Natural killer cell (primary cell): ENCODE results near the gene S1PR1. TPM values are rescaled to one million over a fixed set of nuclear protein-coding genes. Genes with fewer than 3 reads are reported as not detected.

Experiments used
- ATAC-seq, 3 donors: fragments of 150-1000 bp in 2 of 3; fragments of 200-7000 bp in 1 of 3; cut with Tn5 transposase; 1 replicate in 1 of 3; 2 replicates in 2 of 3; pipeline ENCODE4 v1.10.0; 2021; ENCODE audit warnings: mild to moderate bottlenecking in 2 of 3, moderate library complexity in 2 of 3
- DNase-seq, 2 donors: peaks; one replicate each; pipeline versions ENCODE4 v3.0.0 to v3.0.0-alpha.2; 2013 to 2021; ENCODE audit warnings: mixed read lengths in 1 of 2
- H3K27ac ChIP-seq: one replicate; pipeline ENCODE4 v1.5.1; 2013; ENCODE audit warnings: mild to moderate bottlenecking, low read length
- H3K27me3 ChIP-seq: one replicate; pipeline ENCODE4 v1.6.1; 2013; ENCODE audit warnings: low read length; ENCODE audit not compliant: control insufficient read depth, insufficient read depth
- H3K36me3 ChIP-seq: one replicate; pipeline ENCODE4 v1.6.1; 2013; ENCODE audit warnings: low read length; ENCODE audit not compliant: control insufficient read depth, insufficient read depth
- H3K4me1 ChIP-seq: one replicate; pipeline ENCODE4 v1.6.1; 2013; ENCODE audit warnings: low read length; ENCODE audit not compliant: control insufficient read depth, insufficient read depth
- H3K4me3 ChIP-seq: one replicate; pipeline ENCODE4 v1.5.1; 2013; ENCODE audit warnings: low read length
- H3K9me3 ChIP-seq: one replicate; pipeline ENCODE4 v1.6.1; 2013; ENCODE audit warnings: low read length; ENCODE audit not compliant: control insufficient read depth, insufficient read depth
- H3K27ac Mint-ChIP-seq, 2 donors: one replicate each; pipeline ENCODE4 v1.8.0; 2022; ENCODE audit warnings: mild to moderate bottlenecking in 2 of 2, mixed read lengths in 2 of 2, moderate library complexity in 1 of 2
- H3K27me3 Mint-ChIP-seq, 2 donors: one replicate each; pipeline ENCODE4 v1.8.0; 2022; ENCODE audit warnings: low read depth in 2 of 2, mixed read lengths in 2 of 2
- H3K36me3 Mint-ChIP-seq: one replicate; pipeline ENCODE4 v1.8.0; 2022; ENCODE audit warnings: mixed read lengths
- H3K4me1 Mint-ChIP-seq, 2 donors: one replicate each; pipeline ENCODE4 v1.8.0; 2022; ENCODE audit warnings: mixed read lengths in 2 of 2
- H3K4me3 Mint-ChIP-seq: one replicate; pipeline ENCODE4 v1.8.0; 2022; ENCODE audit warnings: mild to moderate bottlenecking, moderate library complexity, mixed read lengths
- H3K9me3 Mint-ChIP-seq, 2 donors: one replicate each; pipeline ENCODE4 v1.8.0; 2022; ENCODE audit warnings: mixed read lengths in 2 of 2
- CTCF ChIP-seq: fragments of 200-600 bp; IDR thresholded peaks from one replicate; pipeline ENCODE4 v1.8.0; 2022; ENCODE audit warnings: antibody characterized with exemption
- WGBS: methylation state at CpG from one replicate; pipeline ENCODE4 v1.1.7; 2013; ENCODE audit warnings: missing lambda C conversion rate; ENCODE audit not compliant: insufficient coverage; 5-methylcytosine and 5-hydroxymethylcytosine counted together
- intact Hi-C: fragments of 100-400 bp; cut with micrococcal nuclease; formaldehyde crosslinking; loops from one replicate; pipeline ENCODE4 v1.14.2; 2022
- total RNA-seq, 4 donors: library from RNA; stranded (reverse); fragments of 120-200 nt in 1 of 4; gene quantifications; one replicate each; pipeline versions ENCODE4 v1.2.3 to v1.2.4, GENCODE V29; 2013 to 2022

S1PR1 gene
- total RNA-seq, 3 donors from 2014 or later (not counting 1 experiment from before 2014, with no cell fraction given) = 33.5 to 114 (median 80.2) TPM

- DNase-seq = no peak
- intact Hi-C loops = loop anchor here (5.0 to 10.0 kb wide), 2 partner anchors 52 to 145 kb away; no protein-coding TSS in a partner anchor
- H3K27me3 ChIP-seq = no peaks in the 10 kb centered on the region
- peaks cover 0 to 2% of the 10 kb centered on the region in 2 donors for H3K9me3 Mint-ChIP-seq
- H3K4me1 Mint-ChIP-seq = peaks cover 91 to 93% of the 10 kb centered on the region in 2 donors
- H3K4me3 ChIP-seq = no peak overlapping the region
- no peaks in the 10 kb centered on the region for H3K36me3 Mint-ChIP-seq
- no peaks in the 10 kb centered on the region for H3K27me3 Mint-ChIP-seq
- peaks cover 75% of the 10 kb centered on the region for H3K4me1 ChIP-seq
- no peak for TF ChIP-seq CTCF
- no peaks in the 10 kb centered on the region for H3K9me3 ChIP-seq
- 87% methylated on average over 9 of the region's 10 CpGs for WGBS
- ATAC-seq = no peak
- H3K27ac ChIP-seq = peak overlapping the region; percentile 83
- H3K27ac Mint-ChIP-seq = peak overlapping the region; percentile 96 to 98
- H3K36me3 ChIP-seq = no peaks in the 10 kb centered on the region
- H3K4me3 Mint-ChIP-seq = peak overlapping the region; percentile 75
Measured at GRCh38 chr1:101282314-101283038, 45.7 kb downstream of the S1PR1 start.

DNA sequence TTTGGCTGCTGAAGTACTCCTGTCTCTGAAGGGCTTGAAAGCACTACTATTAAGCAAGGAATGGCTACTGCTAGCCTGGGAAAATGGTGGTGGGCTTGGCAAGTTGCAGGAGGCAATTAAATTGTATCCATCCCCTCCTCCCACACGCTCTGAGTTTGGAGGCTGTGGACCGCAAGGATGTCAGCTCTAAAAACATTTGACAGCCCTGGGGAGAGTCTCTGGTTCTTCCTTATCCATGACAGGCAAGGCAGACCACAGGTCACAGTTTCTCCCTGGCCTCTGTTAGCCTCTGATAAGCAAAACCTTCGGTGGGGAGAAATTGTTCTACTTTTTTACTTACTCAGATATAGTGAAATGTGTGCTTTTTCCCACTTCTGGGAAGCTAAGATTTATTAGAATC lies 46.6 kb downstream of the S1PR1 start:
- H3K4me3 Mint-ChIP-seq = peak overlapping the region; percentile 82
- ATAC-seq (no peak), DNase-seq (no peak)
- H3K27me3 ChIP-seq = no peaks in the 10 kb centered on the region
- H3K9me3 Mint-ChIP-seq = peaks cover 0 to 2% of the 10 kb centered on the region in 2 donors
- peaks cover 73% of the 10 kb centered on the region for H3K4me1 ChIP-seq
- H3K36me3 ChIP-seq = no peaks in the 10 kb centered on the region
- peak overlapping the region; percentile 96 to 98 for H3K27ac Mint-ChIP-seq
- H3K9me3 ChIP-seq = no peaks in the 10 kb centered on the region
- intact Hi-C loops = loop anchor here (5.0 to 10.0 kb wide), 2 partner anchors 51 to 146 kb away; no protein-coding TSS in a partner anchor
- H3K4me3 ChIP-seq = no peak overlapping the region
- no peaks in the 10 kb centered on the region for H3K27me3 Mint-ChIP-seq
- 78% methylated on average over 2 of the region's 3 CpGs for WGBS
- TF ChIP-seq CTCF = no peak
- no peaks in the 10 kb centered on the region for H3K36me3 Mint-ChIP-seq
- peaks cover 88 to 89% of the 10 kb centered on the region in 2 donors for H3K4me1 Mint-ChIP-seq
- peak overlapping the region; percentile 83 for H3K27ac ChIP-seq

DNA sequence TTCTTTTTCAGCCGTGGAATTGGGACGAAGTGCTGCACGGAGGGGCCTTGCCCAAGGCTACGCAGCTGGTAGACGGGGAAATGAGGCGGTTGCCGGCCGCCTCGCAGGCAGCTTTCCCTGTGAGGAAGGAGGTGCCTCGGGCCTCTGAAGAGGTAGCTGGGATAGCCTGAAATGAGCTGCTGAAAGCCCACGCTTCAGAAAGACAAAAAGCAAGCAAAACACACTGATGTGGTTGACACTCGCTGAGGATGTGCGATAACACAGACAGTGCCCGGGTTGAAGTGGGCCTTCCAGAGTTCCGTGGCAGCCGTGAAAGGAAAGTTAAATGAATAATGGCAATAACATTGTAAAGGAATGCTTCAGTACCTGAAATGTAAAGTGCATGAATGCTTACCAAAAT lies 47.2 kb downstream of the S1PR1 start:
- no peaks in the 10 kb centered on the region for H3K9me3 ChIP-seq
- peaks cover 67% of the 10 kb centered on the region for H3K4me1 ChIP-seq
- H3K4me3 Mint-ChIP-seq = peak overlapping the region; percentile 82
- DNase-seq (peak; percentile 53 to 80), ATAC-seq (peak; percentile 64 to 77 (median 74))
- WGBS = 36% methylated on average over 16 of the region's 16 CpGs
- TF ChIP-seq CTCF = no peak
- peak overlapping the region; percentile 96 to 98 for H3K27ac Mint-ChIP-seq
- H3K27me3 ChIP-seq = no peaks in the 10 kb centered on the region
- no peak overlapping the region for H3K4me3 ChIP-seq
- H3K27ac ChIP-seq = peak overlapping the region; percentile 83
- intact Hi-C loops = loop anchor here (1.0 to 10.0 kb wide), 3 partner anchors 51 to 172 kb away; no protein-coding TSS in a partner anchor
- H3K36me3 ChIP-seq = no peaks in the 10 kb centered on the region
- H3K9me3 Mint-ChIP-seq = peaks cover 0 to 2% of the 10 kb centered on the region in 2 donors
- H3K27me3 Mint-ChIP-seq = no peaks in the 10 kb centered on the region
- no peaks in the 10 kb centered on the region for H3K36me3 Mint-ChIP-seq
- peaks cover 88 to 89% of the 10 kb centered on the region in 2 donors for H3K4me1 Mint-ChIP-seq
